Measurements from ENCODE around the gene OPCML. TPM values are rescaled to one million over a fixed set of nuclear protein-coding genes. Genes with fewer than 3 reads are reported as not detected.

OPCML gene
- total RNA-seq, 1 experiment from 2014 or later: 0.94 TPM

- H3K36me3 Mint-ChIP-seq (ENCODE audit: insufficient read depth in 1 of 3, low read depth in 3 of 3): no peaks in the 10 kb centered on the region; a peak in 1 of 7 replicates
- WGBS (ENCODE audit: extremely low coverage, insufficient read length, low lambda C conversion rate): no CpG with 5 or more reads among the region's 4 CpGs
Observed at GRCh38 chr11:132785878-132786277, 746.4 kb downstream of the OPCML start.

More at GRCh38 chr11:132785878-132786277, 746.4 kb downstream of the OPCML start:
- H2AK5ac ChIP-seq (ENCODE audit: insufficient read length, low read length): no peak overlapping the region
- 0 out of 2 replicates have a peak, but pooled peaks cover 2% of the 10 kb centered on the region for H3K4me1 ChIP-seq (ENCODE audit: insufficient read depth, low read length)
- DNase-seq: no peak
- no peak overlapping the region for H2BK15ac ChIP-seq (ENCODE audit: low read depth, low read length)
- no peak overlapping the region for H2BK12ac ChIP-seq (ENCODE audit: insufficient read length, low read depth, low read length)
- H3K27me3 ChIP-seq (ENCODE audit: insufficient read depth, low read length): no peaks in the 10 kb centered on the region
- Mint-ChIP-seq H3K27ac (no peak overlapping the region), H3K4me3 (no peak overlapping the region), H3K27me3 (ENCODE audit: low read depth) (no peaks in the 10 kb centered on the region), H3K9me3 (no peaks in the 10 kb centered on the region), H3K4me1 (peaks cover 16 to 36% of the 10 kb centered on the region in 2 experiments)
- no peak overlapping the region for H2BK20ac ChIP-seq (ENCODE audit: low read depth, low read length, poor library complexity, severe bottlenecking)
- no peaks in the 10 kb centered on the region for H3K79me2 ChIP-seq (ENCODE audit: insufficient read depth, low read length)
- H3K56ac ChIP-seq (ENCODE audit: insufficient read length, low read depth, low read length): no peak overlapping the region
- H4K8ac ChIP-seq (replicated peaks; ENCODE audit: insufficient read length, low read depth, low read length): no peak overlapping the region
- no peak overlapping the region for H4K91ac ChIP-seq (ENCODE audit: insufficient read length, low read depth, low read length)
- no peaks in the 10 kb centered on the region for H3K79me1 ChIP-seq (ENCODE audit: insufficient read depth, low read depth, low read length, poor library complexity, severe bottlenecking)
- no peak overlapping the region for H2BK120ac ChIP-seq (ENCODE audit: low read depth, low read length, poor library complexity, severe bottlenecking)
- no peak overlapping the region for H4K5ac ChIP-seq (ENCODE audit: insufficient read length, low read depth, low read length)
- H3K23ac ChIP-seq (ENCODE audit: insufficient read length, low read depth, low read length): no peak overlapping the region
- no peak overlapping the region for H2AFZ ChIP-seq (ENCODE audit: low read length)
- H3K4ac ChIP-seq (ENCODE audit: low read depth, low read length): no peak overlapping the region
- H3K18ac ChIP-seq (ENCODE audit: insufficient read length, low read depth, low read length): no peak overlapping the region
- no peak overlapping the region for H3K9ac ChIP-seq (ENCODE audit: extremely low read depth, insufficient read length, low read length)
- no peak overlapping the region for H3T11ph ChIP-seq (ENCODE audit: low read length)
- H4K20me1 ChIP-seq (ENCODE audit: control insufficient read depth, insufficient read depth, insufficient read length): no peaks in the 10 kb centered on the region
- H3K4me2 ChIP-seq (ENCODE audit: insufficient read depth, insufficient read length, low read length): no peak overlapping the region
- no peak for TF ChIP-seq CTCF (conservative IDR thresholded peaks at IDR 0.05)
- H2BK5ac ChIP-seq (ENCODE audit: insufficient read length, low read length): no peak overlapping the region
- H3K27ac ChIP-seq (ENCODE audit: insufficient read length, low read depth, low read length): no peak overlapping the region
- no peaks in the 10 kb centered on the region for H3K9me3 ChIP-seq (ENCODE audit: control insufficient read depth, low read depth, low read length)
- no peaks in the 10 kb centered on the region for H3K23me2 ChIP-seq (ENCODE audit: insufficient read length, low read depth, low read length, poor library complexity, severe bottlenecking)
- no peak overlapping the region for H3K14ac ChIP-seq (ENCODE audit: insufficient read depth, low read length)

Data from H9 (cell line).